Measurements from ENCODE around the gene MOB3A. TPM values are rescaled to one million over a fixed set of nuclear protein-coding genes. Genes with fewer than 3 reads are reported as not detected.
A peak's percentile ranks its signal among the peaks of the same experiment; 100 is the strongest.

Gene MOB3A
- total and polyA plus RNA-seq, 8 donors = 9.9 to 181 (median 25.9) TPM

DNA sequence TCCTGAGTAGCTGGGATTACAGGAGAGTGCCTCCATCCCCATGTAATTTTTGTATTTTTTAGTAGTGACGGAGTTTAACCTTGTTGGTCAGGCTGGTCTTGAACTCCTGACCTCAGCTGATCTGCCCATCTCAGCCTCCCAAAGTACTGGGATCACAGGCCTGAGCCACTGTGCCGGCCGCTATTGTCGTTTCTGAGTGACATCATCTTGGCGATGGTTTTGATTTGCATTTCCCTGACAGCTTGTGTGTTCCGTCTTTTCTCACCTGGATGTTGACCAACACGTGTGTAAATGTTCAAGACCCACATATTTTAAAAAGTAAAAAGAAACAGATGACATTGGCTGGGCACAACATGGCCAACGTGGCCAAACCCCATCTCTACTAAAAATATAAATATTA lies 32.3 kb downstream of the MOB3A start:
- peaks cover 47 to 67% (median 54%) of the 10 kb centered on the region in 4 donors for H3K4me1 ChIP-seq
- WGBS, 5 donors = 75 to 88% (median 84%) methylated on average over 8 of the region's 8 CpGs
- no peaks in the 10 kb centered on the region for H3K36me3 ChIP-seq

DNA sequence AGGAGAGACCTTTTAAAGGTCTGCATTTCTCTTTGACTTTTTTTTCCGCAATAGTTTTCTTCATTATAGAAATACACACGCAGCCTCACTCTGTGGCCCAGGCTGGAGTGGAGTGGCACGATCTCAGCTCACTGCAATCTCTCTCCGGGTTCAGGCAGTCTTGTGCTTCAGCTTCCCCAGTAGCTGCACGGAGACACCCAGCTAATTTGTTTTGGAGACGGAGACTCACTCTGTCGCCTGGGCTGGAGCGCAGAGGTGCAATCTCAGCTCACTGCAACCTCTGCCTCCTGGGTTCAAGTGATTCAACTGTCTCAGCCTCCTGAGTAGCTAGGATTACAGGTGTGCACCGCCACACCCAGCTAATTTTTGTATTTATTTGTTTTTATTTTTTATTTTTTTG lies 33.4 kb downstream of the MOB3A start:
- WGBS, 5 donors = 86 to 92% (median 89%) methylated on average over 9 of the region's 9 CpGs
- no peaks in the 10 kb centered on the region for H3K36me3 ChIP-seq
- TF ChIP-seq POLR2AphosphoS5 (IDR thresholded peaks at IDR 0.05) = no peak
- H3K4me1 ChIP-seq = peaks cover 55 to 76% (median 65%) of the 10 kb centered on the region in 4 donors
- H3K27me3 ChIP-seq = no peaks in the 10 kb centered on the region
- intact Hi-C loops (cut with DNase I; ENCODE audit: low total_unique reads) = no loop called here
- no peaks in the 10 kb centered on the region for H3K9me3 ChIP-seq
- DNase-seq = no peak
- H3K27ac ChIP-seq = peak overlapping the region in 2 of 5 donors; percentile 100
- no peak overlapping the region for H3K4me3 ChIP-seq

More for the DNA sequence above, 32.3 kb downstream of the MOB3A start:
- H3K4me3 ChIP-seq = no peak overlapping the region
- H3K27ac ChIP-seq = peak overlapping the region in 3 of 5 donors; percentile 69 to 82 (median 73)
- no peaks in the 10 kb centered on the region for H3K27me3 ChIP-seq
- DNase-seq = no peak
- no peaks in the 10 kb centered on the region for H3K9me3 ChIP-seq
- TF ChIP-seq POLR2A (IDR thresholded peaks at IDR 0.05) (no peak), EP300 (IDR thresholded peaks at IDR 0.05) (no peak), CTCF (IDR thresholded peaks at IDR 0.05) (no peak), POLR2AphosphoS5 (IDR thresholded peaks at IDR 0.05) (no peak)
- intact Hi-C loops (cut with DNase I; ENCODE audit: low total_unique reads) = no loop called here

DNA sequence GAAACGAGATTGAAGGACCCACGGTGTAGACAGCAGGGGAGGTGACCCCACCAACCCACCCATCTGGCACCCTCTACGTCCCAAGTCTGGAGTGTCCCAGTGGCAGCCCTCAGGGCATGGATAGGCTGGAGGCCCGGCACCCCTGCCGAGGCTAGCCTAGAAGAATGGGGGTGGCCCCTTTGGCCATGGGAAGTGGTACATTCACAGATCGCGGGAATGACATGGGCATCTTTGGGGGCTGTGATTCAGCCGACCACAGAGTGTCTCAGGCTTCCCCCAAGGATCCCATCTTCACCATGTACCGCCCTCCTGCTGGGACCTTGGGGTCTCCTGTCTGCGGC lies 33.8 kb downstream of the MOB3A start:
- Histone ChIP-seq H3K4me1 (peaks cover 59 to 80% (median 68%) of the 10 kb centered on the region in 4 donors), H3K27ac (peak overlapping the region; percentile 92 to 100 (median 100)), H3K36me3 (no peaks in the 10 kb centered on the region), H3K4me3 (peak overlapping the region; percentile 59 to 80 (median 62)), H3K9me3 (no peaks in the 10 kb centered on the region), H3K27me3 (no peaks in the 10 kb centered on the region)
- DNase-seq = no peak
- no peak for TF ChIP-seq POLR2A (IDR thresholded peaks at IDR 0.05)
- no peak for TF ChIP-seq POLR2AphosphoS5 (IDR thresholded peaks at IDR 0.05)
- TF ChIP-seq EP300 (IDR thresholded peaks at IDR 0.05) = no peak
- no peak for TF ChIP-seq CTCF (IDR thresholded peaks at IDR 0.05)
- intact Hi-C loops (cut with DNase I; ENCODE audit: low total_unique reads) = no loop called here
- WGBS, 5 donors = 62 to 66% (median 64%) methylated on average over 7 to 10 of the region's 10 CpGs

GRCh38 chr19:2061495-2062388 lies 34.4 kb downstream of the MOB3A start:
- Histone ChIP-seq H3K4me3 (peak overlapping the region; percentile 59 to 80 (median 62)), H3K4me1 (peaks cover 65 to 86% (median 75%) of the 10 kb centered on the region in 4 donors), H3K9me3 (no peaks in the 10 kb centered on the region), H3K27ac (peak overlapping the region; percentile 99 to 100 (median 100)), H3K27me3 (no peaks in the 10 kb centered on the region), H3K36me3 (no peaks in the 10 kb centered on the region)
- peak; percentile 99 to 100 for DNase-seq
- TF ChIP-seq EP300 (IDR thresholded peaks at IDR 0.05) (no peak), CTCF (IDR thresholded peaks at IDR 0.05) (no peak), POLR2A (IDR thresholded peaks at IDR 0.05) (peak in 1 of 4 donors; percentile 10), POLR2AphosphoS5 (IDR thresholded peaks at IDR 0.05) (peak in 2 of 3 donors; percentile 48)
- 1 to 2% (median 2%) methylated on average over 25 to 50 of the region's 50 CpGs for WGBS, 5 donors
- intact Hi-C loops (cut with DNase I; ENCODE audit: low total_unique reads) = no loop called here

All from stomach (tissue), 9 donors.